ENCODE measurements around the gene POLE3.
"Not testable (repeated sequence)": the region's sequence is repeated elsewhere in the genome, so short reads cannot be mapped to it uniquely, and the experiment has no call there.

Gene POLE3, protein sequence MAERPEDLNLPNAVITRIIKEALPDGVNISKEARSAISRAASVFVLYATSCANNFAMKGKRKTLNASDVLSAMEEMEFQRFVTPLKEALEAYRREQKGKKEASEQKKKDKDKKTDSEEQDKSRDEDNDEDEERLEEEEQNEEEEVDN

DNA sequence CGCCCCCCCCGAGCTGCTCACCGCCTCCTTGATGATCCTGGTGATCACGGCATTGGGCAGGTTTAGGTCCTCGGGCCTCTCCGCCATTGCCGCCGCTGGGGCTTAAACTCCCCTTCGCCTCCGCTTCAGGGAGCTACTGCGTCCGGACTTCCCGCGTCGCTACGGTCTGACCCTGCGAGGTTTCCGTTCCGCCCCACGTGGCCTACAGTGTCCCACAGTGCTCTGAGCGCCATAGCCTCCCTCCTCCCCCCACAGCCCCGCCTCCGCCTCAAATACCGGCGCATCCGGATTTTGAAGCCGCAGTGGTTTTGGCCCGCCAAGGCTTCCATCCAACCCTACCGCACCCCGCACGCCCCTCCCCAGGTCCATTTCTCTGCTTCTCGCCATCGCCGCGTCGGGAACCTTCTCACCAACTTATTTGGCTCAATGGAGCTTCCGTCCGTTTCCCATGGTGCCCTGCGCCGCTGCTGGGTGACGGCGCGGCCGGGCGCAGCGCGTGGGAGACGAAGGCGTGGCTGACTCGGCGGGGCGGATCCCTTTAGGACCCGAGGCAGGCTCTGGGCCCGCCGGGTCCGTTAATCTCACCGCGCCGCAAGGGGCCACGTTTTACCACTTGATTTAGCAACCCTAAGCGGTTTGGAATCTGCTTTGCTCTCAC, at the start of gene POLE3, which contains the start of gene C9orf43:
Gene POLE3 (minus strand): TSS at position 469 of the 658 bp plus-strand sequence. CDS start 382 bp downstream, at position 87.
Gene C9orf43 (plus strand): TSS at position 541 of the 658 bp plus-strand sequence. CDS start 2,747 bp downstream, outside the sequence.
- FAIRE-seq, result peak; percentile 8

DNA sequence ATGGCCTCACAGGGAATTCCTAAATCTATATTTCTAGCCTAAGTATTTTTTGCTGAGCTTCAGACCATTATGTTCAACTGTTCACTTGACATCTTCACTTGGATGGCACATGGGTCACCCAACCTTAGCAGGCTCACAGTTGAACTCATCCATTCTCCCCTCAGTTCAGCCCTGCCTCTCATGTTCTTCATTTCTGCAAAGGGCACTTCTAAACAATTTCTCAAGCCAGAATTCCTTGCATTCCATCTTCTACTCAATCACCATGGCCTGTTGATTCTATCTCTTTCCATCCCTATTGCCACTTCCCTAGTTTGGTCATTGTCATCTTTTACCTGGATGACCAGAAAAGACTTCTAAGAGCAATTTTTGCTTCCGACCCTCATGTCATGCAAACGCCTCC, 45.8 kb upstream of the POLE3 start:
- no peak for FAIRE-seq

- no peak for FAIRE-seq
Observed at GRCh38 chr9:113454914-113455761, 44.7 kb upstream of the POLE3 start.

DNA sequence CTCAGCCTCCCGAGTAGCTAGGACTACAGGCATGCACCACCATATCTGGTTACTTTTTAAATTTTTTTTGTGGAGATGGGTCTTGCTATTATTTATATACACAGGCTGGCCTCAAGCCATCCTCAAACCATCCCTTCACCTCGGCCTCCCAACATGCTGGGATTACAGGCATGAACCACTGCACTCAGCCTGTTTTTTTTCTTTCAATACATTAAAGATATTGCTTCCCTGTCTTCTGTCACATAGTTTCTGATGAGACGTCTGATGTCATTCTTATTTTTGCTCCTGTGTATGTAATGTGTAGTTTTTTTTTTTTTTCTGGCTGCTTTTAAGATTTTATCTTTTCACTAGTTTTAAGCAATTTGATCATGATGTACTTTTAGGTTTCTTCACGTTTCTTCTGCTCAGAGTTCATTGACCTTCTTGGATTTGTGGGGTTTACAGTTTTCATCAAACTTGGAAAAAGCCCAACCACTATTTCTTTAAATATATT, 41.7 kb upstream of the POLE3 start:
- FAIRE-seq, result no peak

GRCh38 chr9:113449376-113449775, 38.9 kb upstream of the POLE3 start:
- FAIRE-seq, result no peak

GRCh38 chr9:113446323-113446740, 35.9 kb upstream of the POLE3 start:
- peak; percentile 92 for FAIRE-seq

GRCh38 chr9:113444736-113445135, 34.3 kb upstream of the POLE3 start:
- no peak for FAIRE-seq

DNA sequence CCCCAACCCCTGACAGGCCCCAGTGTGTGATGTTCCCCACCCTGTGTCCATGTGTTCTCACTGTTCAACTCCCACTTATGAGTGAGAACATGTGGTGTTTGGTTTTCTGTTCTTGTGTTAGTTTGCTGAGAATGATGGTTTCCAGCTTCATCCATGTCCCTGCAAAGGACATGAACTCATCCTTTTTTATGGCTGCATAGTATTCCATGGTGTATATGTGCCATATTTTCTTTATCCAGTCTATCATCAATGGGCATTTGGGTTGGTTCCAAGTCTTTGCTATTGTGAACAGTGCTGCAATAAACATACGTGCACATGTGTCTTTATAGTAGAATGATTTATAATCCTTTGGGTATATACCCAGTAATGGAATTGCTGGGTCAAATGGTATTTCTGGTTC, 27.2 kb upstream of the POLE3 start:
- FAIRE-seq, result not testable (repeated sequence)

DNA sequence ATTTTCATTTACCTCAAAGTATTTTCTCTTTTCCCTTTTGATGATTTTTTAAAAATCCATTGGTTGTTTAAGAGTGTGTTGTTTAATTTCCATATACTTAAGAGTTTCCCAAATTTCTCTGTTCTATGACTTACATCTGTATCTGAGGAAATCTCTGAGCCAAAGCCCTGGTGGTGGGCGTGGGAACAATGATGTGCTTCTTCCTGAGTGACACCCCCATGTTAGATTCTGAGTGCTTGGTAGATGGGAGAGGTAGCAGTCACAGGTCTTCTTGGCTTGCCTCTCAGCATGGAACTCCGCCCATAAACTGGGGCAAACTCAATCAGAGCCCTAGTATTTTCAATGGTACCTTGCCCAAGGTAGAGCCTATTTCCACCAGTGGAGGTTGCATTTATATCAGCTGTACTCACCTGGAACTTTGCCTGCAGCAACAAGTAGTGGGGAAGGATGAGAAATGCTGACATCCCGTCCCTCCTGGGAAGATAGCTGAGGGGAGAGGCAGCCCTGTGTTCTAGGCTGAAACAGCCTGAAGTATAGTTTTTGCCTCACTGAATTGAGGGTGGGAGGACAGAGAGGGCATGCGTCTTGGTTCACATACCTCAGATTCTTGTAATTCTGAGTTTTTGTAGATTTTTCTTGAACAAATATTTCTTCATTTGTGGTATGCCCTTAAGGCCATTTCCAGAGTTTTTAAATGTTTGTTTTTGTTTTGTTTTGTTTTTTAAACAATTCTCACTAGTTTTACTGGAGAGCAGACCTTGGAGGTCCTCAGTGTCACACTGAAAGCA, 26.4 kb upstream of the POLE3 start:
- FAIRE-seq, result no peak

DNA sequence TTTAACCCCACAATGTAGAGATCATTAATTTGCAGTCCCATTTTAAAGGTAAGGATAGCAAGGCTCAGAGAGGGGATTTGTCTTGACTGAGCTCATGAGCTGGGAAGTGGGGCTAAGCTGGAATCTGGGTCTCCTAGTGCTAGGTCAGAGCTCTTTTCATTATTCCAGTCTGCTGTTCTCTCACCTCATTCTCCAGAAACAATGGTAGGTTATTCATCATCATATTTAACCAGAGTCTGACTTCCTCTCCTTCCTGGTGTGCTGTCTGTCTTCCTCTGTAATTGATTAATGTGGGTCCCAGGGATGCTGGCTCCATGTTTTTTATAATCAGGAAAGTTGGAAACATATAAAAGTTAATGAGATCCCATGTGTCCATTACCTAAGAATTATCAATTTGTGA, 20.7 kb upstream of the POLE3 start:
- no peak for FAIRE-seq

- no peak for FAIRE-seq
Observed at GRCh38 chr9:113428062-113428615, 17.7 kb upstream of the POLE3 start.

DNA sequence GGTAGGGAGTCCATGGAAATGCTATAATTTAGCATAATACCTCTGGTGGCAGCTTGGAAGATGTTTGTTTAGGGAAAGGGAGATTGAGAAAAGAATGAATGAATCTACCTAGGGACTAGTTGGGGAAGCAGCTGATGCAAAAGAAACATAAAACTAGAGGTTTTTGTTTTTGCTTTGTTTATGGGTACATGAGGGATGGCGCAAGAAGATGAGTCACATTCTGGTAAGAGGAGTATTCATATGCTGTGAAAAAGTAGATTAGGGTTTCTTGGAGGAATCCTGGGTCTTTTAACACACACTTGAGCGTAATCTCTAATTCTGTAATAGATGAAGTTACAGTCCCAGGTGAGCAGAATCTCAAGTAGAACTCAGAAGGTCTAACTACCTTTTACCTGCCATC, 17.2 kb upstream of the POLE3 start:
- no peak for FAIRE-seq

DNA sequence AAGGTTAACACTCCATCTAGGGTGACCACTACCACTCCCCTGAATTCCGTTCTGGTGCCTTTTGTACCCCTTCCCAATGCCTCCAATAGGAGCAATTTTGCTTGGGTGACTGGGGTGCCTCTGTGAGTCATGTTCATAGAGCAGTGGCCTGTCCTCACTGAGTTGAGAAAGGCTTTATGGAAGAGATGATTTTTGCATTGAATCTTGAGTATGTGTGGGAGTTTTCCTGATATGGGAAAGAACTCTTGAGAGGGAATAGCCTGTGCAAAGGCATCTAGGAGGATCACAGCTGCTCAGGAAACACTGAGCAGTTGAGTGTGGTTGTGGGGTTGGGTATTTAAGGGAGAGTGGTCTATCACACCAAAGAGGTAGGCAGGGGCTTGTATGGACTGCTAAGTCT, 16.2 kb upstream of the POLE3 start:
- no peak for FAIRE-seq

GRCh38 chr9:113425072-113425471, 14.6 kb upstream of the POLE3 start:
- FAIRE-seq, result no peak

DNA sequence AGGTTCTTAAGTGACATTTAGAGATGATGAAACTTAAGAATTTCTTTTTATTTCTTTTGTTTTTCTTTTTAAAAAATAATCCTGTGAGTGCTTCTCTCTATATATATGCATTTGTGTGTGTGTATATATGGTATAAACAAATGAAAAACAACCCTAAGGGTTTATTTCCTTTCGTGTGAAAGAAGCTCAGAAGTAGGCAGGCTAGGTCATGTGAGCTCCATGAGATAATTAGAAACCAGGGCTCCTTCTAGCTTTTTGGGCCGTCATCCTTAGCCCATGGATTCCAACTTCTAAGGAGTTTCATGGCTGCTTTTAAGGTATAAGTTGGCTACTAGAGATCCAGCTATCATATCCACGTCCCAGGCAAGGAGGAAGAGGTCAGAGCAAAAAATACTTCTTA, 11.3 kb upstream of the POLE3 start:
- FAIRE-seq, result no peak

DNA sequence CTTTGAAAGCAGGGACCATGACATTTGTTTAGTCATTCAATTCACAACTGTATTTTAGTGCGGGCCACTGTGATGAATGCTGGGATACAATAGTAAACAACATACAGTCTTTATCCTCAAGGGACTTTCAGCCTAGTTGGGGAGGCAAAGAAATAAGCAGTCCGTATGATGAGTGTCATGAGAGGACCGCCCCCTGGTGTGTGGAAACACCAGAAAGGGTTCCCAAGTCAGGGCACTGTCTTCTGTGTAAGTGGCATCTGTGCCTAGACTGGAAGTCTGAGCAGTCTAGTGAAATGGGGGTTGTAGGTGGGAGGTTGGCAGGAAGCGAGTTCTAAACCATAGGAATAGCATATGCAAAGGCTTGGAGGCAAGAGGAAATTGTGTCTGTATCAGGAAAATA, 6.9 kb upstream of the POLE3 start:
- no peak for FAIRE-seq

DNA sequence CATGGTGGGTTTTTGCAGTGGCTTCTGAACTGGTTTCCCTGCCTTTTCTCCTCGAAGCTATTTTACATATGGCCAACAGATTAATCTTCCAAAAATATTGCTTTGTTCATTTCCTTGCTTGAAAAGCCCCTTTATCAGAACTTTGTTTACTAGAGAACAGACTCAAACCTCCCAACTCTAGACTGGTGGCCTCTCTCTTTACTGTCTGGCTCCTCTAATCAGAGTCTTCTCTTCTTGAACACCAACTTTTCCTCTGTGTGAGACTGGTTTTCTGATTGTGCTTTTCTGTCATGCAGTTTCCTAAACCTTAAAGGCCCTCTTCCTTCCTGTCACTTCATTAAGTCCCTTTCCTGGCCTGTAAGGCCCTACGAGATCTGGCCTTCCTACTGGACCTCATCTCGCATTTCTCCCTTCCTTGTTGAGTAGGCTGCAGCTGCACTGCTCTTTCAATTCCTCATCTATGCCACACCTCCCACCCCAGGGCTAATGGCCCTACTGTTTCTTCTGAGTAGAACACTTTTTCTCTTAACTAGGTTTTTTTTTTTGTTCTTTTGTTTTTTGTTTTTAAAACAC, 5.8 kb upstream of the POLE3 start:
- no peak for FAIRE-seq

DNA sequence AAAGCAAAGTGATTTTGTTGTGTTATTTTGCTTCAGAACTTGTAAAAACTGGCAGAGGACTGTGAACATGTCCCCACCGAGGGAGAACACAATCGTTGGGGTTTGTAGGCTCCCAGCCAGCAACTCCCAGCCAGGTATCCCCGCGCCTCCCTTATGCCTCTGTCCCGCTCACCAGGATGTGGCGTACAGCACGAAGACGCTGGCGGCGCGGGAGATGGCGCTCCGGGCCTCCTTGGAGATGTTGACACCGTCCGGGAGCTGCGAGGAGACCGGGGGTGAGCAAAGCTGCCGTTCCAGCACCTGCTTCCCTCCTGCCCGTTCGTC, 630 bp downstream of the POLE3 start:
- FAIRE-seq, result no peak

- FAIRE-seq, result no peak
Observed at GRCh38 chr9:113409481-113409880, 994 bp downstream of the POLE3 start.

- FAIRE-seq, result not testable (repeated sequence)
Observed at GRCh38 chr9:113406873-113407511, 3.5 kb downstream of the POLE3 start.

- not testable (repeated sequence) for FAIRE-seq
Observed at GRCh38 chr9:113406353-113406752, 4.1 kb downstream of the POLE3 start.

DNA sequence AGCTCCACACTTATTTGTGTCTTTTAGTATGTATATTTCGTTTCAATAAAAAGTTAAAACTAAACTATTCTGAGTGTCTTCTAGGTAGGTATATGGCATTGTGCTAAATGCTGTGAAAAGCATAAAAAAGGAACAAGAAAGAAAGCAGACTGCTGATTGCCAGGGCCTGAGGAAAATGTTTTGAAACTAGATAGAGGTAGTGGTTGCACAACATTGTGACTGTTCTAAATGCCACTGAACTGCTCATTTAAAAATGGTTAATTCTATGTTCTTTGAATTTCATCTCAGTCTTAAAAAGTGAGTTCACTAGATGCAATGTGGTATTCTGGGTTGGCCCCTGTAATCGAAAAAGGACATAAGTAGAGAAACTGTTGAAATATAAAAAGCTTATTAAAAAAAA, 6.8 kb downstream of the POLE3 start:
- FAIRE-seq, result no peak
